ENCODE data around the gene MSI2. TPM values are rescaled to one million over a fixed set of nuclear protein-coding genes. Genes with fewer than 3 reads are reported as not detected.

Gene MSI2
- total RNA-seq, 2 experiments from 2014 or later: 65.7 to 71.9 TPM

GRCh38 chr17:57468932-57469775 lies 212.8 kb downstream of the MSI2 start:
- peaks cover 4% of the 10 kb centered on the region for H3K36me3 Mint-ChIP-seq
- peaks cover 26% of the 10 kb centered on the region for H3K4me1 Mint-ChIP-seq (ENCODE audit: low read depth)
- peak; percentile 39 for DNase-seq
- H3K4me3 Mint-ChIP-seq: no peak overlapping the region
- H3K9me3 Mint-ChIP-seq: no peaks in the 10 kb centered on the region
- ChIA-PET CTCF (interaction anchor here (0.8 to 1.8 kb wide), 2 partner anchors 226 to 314 kb away, joined by 3 to 4 read pairs; no protein-coding TSS in a partner anchor), POLR2A (no interaction called here)
- intact Hi-C loops (cut with micrococcal nuclease): no loop called here
- H3K27me3 Mint-ChIP-seq: no peaks in the 10 kb centered on the region
- H3K27ac Mint-ChIP-seq: peak overlapping the region; percentile 29

DNA sequence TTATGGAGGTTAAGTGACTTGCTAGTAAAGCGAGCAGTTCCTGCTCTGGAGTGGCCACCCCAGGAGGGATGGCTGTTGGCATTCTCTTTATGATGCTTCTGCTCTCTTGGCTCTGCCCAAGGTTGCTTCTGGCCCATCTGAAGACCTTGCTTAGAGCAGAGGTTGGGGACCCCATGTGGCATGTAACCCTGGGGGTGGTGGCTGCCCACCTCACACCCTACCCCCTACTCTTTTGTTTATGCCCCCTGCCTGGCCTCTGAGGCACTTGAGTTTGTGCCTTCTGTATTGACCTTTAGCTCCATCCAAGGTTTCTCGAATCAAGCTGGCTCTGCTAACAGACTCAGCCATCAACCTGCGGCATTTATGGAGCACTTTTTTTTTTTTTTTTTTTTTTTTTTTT lies 214.6 kb downstream of the MSI2 start:
- no peak overlapping the region for H3K27ac Mint-ChIP-seq
- peaks cover 15% of the 10 kb centered on the region for H3K4me1 Mint-ChIP-seq (ENCODE audit: low read depth)
- H3K4me3 Mint-ChIP-seq: no peak overlapping the region
- intact Hi-C loops (cut with micrococcal nuclease): no loop called here
- ChIA-PET CTCF (interaction anchor here (3.3 kb wide), 1 partner anchor 227 kb away, joined by 12 read pairs; no protein-coding TSS in a partner anchor), POLR2A (no interaction called here)
- no peak for DNase-seq
- H3K9me3 Mint-ChIP-seq: no peaks in the 10 kb centered on the region
- no peaks in the 10 kb centered on the region for H3K27me3 Mint-ChIP-seq
- peaks cover 1% of the 10 kb centered on the region for H3K36me3 Mint-ChIP-seq

DNA sequence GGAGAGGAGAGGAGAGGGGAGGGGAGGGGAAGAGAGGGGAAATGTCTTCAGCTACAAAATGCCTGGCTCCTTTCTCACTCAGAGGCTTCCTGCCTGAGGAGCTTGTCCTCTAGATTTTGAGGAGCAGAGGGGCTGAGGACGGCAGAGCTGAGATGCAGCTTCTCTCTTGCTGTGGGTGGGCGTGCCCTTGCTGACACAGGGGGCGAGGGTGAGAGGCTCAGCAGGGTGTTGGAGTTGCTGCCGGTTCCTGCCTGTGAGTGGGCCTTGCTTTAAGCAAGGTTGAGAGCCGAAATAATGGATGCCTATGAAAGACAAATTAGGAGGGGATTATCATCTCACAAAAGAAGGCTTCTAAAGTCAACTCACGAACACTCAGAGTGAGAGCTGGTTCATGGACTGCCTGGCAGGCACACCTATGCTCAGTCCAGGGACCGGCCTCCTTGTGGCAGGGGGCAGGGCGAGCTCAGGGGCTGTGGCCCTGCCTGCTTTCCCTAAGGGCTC lies 215.6 kb downstream of the MSI2 start:
- DNase-seq: no peak
- POLR2A ChIA-PET: interaction anchor here (1.1 kb wide), 1 partner anchor 17 kb away, joined by 3 read pairs; no protein-coding TSS in a partner anchor
- H3K4me1 Mint-ChIP-seq (ENCODE audit: low read depth): peaks cover 15% of the 10 kb centered on the region
- H3K36me3 Mint-ChIP-seq: peaks cover 1% of the 10 kb centered on the region
- no peak overlapping the region for H3K4me3 Mint-ChIP-seq
- no peaks in the 10 kb centered on the region for H3K9me3 Mint-ChIP-seq
- intact Hi-C loops (cut with micrococcal nuclease): no loop called here
- H3K27me3 Mint-ChIP-seq: no peaks in the 10 kb centered on the region
- H3K27ac Mint-ChIP-seq: no peak overlapping the region
- CTCF ChIA-PET: interaction anchor here (3.3 kb wide), 1 partner anchor 228 kb away, joined by 12 read pairs; no protein-coding TSS in a partner anchor

DNA sequence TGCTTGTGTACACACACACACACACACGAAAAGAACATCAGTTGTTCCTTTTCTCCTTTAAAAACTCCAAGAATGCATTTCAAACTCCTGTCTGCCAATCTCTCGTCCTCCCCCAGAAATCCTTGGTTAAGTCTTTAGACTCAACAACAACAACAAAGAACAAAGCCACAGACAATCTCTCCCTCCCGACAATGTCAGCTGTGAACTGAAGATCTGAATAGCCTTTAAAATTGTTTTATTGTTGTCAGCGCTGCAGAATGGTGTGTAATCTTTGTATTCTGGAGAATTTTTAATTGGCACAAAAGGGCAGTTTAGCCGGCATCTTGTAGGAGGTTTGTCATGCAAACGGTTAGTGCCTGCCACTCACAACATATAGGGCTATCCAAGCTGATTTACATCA lies 219.5 kb downstream of the MSI2 start:
- CTCF ChIA-PET: no interaction called here

GRCh38 chr17:57477522-57478362 lies 221.4 kb downstream of the MSI2 start:
- Mint-ChIP-seq H3K36me3 (peaks cover 3% of the 10 kb centered on the region), H3K27ac (no peak overlapping the region), H3K27me3 (no peaks in the 10 kb centered on the region), H3K9me3 (no peaks in the 10 kb centered on the region), H3K4me1 (ENCODE audit: low read depth) (peaks cover 20% of the 10 kb centered on the region), H3K4me3 (no peak overlapping the region)
- ChIA-PET POLR2A (no interaction called here), CTCF (interaction anchor here (1.0 kb wide), 1 partner anchor 9 kb away, joined by 3 read pairs; no protein-coding TSS in a partner anchor)
- intact Hi-C loops (cut with micrococcal nuclease): no loop called here
- no peak for DNase-seq

More for the DNA sequence above, 219.5 kb downstream of the MSI2 start:
- Mint-ChIP-seq H3K4me1 (ENCODE audit: low read depth) (peaks cover 7% of the 10 kb centered on the region), H3K36me3 (peaks cover 3% of the 10 kb centered on the region), H3K27me3 (no peaks in the 10 kb centered on the region), H3K9me3 (no peaks in the 10 kb centered on the region), H3K27ac (no peak overlapping the region), H3K4me3 (no peak overlapping the region)
- DNase-seq: no peak
- POLR2A ChIA-PET: no interaction called here
- intact Hi-C loops (cut with micrococcal nuclease): no loop called here

GRCh38 chr17:57478478-57479250 lies 222.3 kb downstream of the MSI2 start:
- H3K27ac Mint-ChIP-seq: no peak overlapping the region

DNA sequence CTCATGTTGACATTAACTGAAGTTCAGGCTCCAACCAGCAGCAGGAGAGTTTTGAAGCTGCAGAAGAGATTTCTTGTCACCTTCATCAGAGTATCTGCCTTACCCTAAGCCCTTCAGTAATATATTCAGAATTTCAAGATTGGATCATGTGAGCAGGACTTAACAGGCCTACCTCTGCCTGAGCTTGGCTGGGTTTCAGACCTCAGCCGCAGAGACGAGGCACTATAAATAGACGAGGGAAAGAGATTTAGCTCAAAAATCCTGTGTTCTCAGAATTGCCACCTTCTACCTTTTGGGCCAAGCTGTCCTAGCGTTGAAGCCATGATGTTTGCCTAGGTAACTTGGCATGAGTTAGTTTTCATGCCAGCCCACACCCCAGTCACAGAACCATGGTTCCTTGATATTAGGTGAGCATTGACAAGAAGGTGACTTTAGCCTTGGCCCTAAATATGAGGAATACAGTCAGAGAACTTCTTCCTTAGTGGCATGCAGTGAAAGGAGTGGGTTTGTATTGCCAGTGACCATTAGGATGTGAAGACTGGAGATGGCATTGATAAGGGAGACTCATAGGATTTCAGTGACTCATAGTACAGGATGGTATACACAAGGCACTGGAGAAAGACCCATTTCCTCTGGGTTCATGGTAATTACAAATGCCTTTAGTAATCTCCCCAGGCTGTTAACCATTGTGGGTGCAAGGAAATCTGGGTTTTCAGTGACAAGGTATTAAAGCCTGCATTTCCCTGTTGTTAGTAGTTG lies 224.3 kb downstream of the MSI2 start:
- ChIA-PET CTCF (no interaction called here), POLR2A (interaction anchor here (0.6 kb wide), 1 partner anchor 34 kb away, joined by 3 read pairs; no protein-coding TSS in a partner anchor)
- Mint-ChIP-seq H3K9me3 (no peaks in the 10 kb centered on the region), H3K27ac (no peak overlapping the region), H3K4me1 (ENCODE audit: low read depth) (peaks cover 43% of the 10 kb centered on the region), H3K4me3 (no peak overlapping the region), H3K36me3 (peaks cover 3% of the 10 kb centered on the region), H3K27me3 (no peaks in the 10 kb centered on the region)
- intact Hi-C loops (cut with micrococcal nuclease): no loop called here
- no peak for DNase-seq

More at GRCh38 chr17:57478478-57479250, 222.3 kb downstream of the MSI2 start:
- Mint-ChIP-seq H3K27me3 (no peaks in the 10 kb centered on the region), H3K4me1 (ENCODE audit: low read depth) (peaks cover 24% of the 10 kb centered on the region), H3K4me3 (no peak overlapping the region), H3K36me3 (peaks cover 3% of the 10 kb centered on the region), H3K9me3 (no peaks in the 10 kb centered on the region)
- no peak for DNase-seq
- intact Hi-C loops (cut with micrococcal nuclease): no loop called here
- CTCF ChIA-PET: interaction anchor here (1.0 kb wide), 1 partner anchor 8 kb away, joined by 3 read pairs; no protein-coding TSS in a partner anchor
- POLR2A ChIA-PET: no interaction called here

GRCh38 chr17:57481910-57482391 lies 225.6 kb downstream of the MSI2 start:
- peaks cover 2% of the 10 kb centered on the region for H3K36me3 Mint-ChIP-seq
- intact Hi-C loops (cut with micrococcal nuclease): no loop called here
- no peak overlapping the region for H3K4me3 Mint-ChIP-seq
- CTCF ChIA-PET: no interaction called here
- H3K9me3 Mint-ChIP-seq: no peaks in the 10 kb centered on the region
- POLR2A ChIA-PET: no interaction called here
- no peak for DNase-seq
- H3K27ac Mint-ChIP-seq: no peak overlapping the region
- H3K4me1 Mint-ChIP-seq (ENCODE audit: low read depth): peaks cover 56% of the 10 kb centered on the region
- H3K27me3 Mint-ChIP-seq: no peaks in the 10 kb centered on the region

DNA sequence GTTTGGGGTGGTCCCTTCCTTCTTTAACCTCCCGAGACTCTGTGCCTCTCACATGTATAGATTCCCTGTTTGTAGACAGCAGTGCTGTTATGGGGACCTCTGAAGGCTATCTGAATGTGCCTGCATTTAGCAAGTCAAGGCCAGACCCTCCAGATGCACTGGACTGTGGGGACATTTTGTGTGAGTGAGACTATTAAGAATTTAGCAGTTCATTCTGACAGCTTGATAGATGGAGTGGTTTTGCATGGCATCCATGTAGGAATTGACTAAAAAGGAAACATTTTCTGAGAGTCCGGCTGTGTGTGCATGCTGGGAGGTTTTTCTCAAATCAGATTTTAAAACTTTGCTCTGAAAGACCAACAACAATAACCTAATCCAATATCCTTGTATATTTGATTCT lies 226.3 kb downstream of the MSI2 start:
- Mint-ChIP-seq H3K4me1 (ENCODE audit: low read depth) (peaks cover 59% of the 10 kb centered on the region), H3K9me3 (no peaks in the 10 kb centered on the region), H3K36me3 (peaks cover 2% of the 10 kb centered on the region), H3K4me3 (no peak overlapping the region), H3K27me3 (no peaks in the 10 kb centered on the region), H3K27ac (no peak overlapping the region)
- no peak for DNase-seq
- intact Hi-C loops (cut with micrococcal nuclease): no loop called here
- ChIA-PET CTCF (interaction anchor here (0.7 to 1.2 kb wide), 2 partner anchors 42 to 44 kb away, joined by 3 read pairs; no protein-coding TSS in a partner anchor), POLR2A (no interaction called here)

GRCh38 chr17:57484081-57484666 lies 227.9 kb downstream of the MSI2 start:
- no peak overlapping the region for H3K27ac Mint-ChIP-seq
- peaks cover 1% of the 10 kb centered on the region for H3K36me3 Mint-ChIP-seq
- H3K4me1 Mint-ChIP-seq (ENCODE audit: low read depth): peaks cover 61% of the 10 kb centered on the region
- DNase-seq: no peak
- no peaks in the 10 kb centered on the region for H3K27me3 Mint-ChIP-seq
- H3K9me3 Mint-ChIP-seq: no peaks in the 10 kb centered on the region
- CTCF ChIA-PET: no interaction called here
- POLR2A ChIA-PET: no interaction called here
- intact Hi-C loops (cut with micrococcal nuclease): loop anchor here (2.0 kb wide), 1 partner anchor 21 kb away; no protein-coding TSS in a partner anchor
- H3K4me3 Mint-ChIP-seq: no peak overlapping the region

All from activated CD4-positive, alpha-beta memory T cell treated with anti-CD3 and anti-CD28 coated beads for 36 hours (primary cell).